HG03060 (cell line): ENCODE data around the gene PRPF6.
"Not testable (repeated sequence)": the region's sequence is repeated elsewhere in the genome, so short reads cannot be mapped to it uniquely, and the experiment has no call there.

Experiments used
- ATAC-seq: cut with Tn5 transposase; IDR thresholded peaks from one replicate; pipeline ENCODE4 v1.9.1; 2021; ENCODE audit warnings: low read depth, moderate number of reproducible peaks; ENCODE audit not compliant: unreplicated experiment

Gene PRPF6

DNA sequence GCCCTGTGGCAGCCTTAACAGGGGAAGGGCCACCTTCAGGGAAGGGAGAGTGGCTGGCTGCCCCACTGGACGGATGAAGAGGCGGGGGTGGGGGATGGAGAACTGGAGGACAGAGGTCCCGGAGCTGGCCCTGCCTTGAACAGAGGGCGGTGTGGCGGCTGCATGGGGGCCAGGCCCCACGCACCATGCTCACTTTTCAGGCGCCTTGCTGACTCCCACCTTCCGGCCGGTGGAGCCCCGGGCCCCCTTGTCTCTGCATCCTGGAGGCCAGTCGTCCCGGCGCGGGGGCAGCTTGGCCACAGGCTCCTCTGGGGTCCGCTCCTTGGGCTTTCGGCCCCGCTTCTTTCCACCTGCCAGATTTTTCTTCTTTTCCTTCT is 21.2 kb upstream of the PRPF6 start:
- no peak for ATAC-seq

DNA sequence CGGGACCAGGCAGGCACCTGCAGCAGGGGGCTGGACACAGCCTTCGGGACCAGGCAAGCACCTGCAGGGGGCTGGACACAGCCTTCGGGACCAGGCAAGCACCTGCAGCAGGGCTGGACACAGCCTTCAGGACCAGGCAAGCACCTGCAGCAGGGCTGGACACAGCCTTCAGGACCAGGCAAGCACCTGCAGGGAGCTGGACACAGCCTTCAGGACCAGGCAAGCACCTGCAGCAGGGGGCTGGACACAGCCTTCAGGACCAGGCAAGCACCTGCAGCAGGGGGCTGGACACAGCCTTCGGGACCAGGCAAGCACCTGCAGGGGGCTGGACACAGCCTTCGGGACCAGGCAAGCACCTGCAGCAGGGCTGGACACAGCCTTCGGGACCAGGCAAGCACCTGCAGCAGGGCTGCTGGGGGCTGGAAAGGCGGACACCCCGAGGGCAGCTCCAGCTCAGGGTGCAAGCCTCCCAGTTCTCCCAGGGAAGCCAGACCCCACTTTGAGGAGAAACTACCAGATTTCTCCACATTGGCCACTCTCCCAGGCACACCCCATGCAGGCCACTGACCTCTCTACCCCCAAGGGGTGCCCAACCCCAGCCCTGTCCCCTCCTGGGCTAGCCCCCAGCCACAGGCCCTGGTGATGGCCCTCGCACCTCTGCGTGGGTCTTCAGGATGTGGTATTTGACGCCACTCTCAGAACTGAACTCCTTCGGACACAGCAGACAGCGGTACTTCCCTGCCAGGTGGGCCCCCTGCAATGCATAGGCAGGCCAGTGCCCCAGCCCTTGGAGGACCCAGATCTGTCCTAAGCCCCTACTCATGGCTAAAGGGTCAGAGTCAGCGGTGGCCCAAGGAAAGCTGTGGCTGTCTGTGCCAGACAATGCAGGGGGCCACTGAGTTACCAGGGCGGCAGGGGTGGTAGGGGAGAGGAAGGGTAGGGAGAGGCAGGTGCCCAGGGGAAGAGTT is 20.0 kb upstream of the PRPF6 start:
- ATAC-seq: not testable (repeated sequence)

DNA sequence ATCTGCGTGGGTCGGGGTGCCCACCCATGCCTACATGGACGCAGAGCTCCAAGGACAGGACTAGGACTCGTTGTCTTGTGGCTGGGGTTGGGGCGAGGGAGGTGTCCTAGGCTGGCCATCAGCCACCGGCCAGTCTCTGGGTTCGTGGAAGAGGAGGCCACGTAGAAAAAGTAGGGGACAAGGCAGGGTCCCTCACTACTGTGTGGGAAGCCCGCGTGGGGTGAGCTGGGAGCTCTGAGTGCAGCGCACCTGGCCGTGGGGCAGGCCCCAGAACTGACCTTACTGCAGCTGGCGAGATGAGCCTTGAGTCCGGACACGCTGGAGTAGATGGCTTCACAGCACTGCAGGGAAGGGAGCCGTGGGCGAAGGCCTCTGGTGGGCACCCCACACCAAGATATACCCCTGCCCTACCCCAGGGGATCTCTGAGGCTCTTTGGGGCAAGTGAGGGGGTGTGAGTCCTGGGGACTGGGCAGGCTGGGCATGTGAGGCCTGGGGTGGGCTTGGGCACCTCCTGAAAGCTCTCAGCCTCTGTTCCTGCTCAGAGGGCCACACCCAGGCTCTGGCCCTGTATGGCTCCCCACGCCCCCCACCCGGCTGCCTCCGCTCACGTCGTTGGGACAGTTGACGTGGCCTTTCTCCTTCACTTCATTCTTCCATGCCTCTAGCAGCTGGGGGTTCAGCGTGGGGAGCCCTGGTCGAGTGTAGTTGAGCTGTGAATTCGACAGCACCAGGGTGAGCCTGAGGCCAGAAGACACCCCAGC is 19.1 kb upstream of the PRPF6 start:
- ATAC-seq: no peak

DNA sequence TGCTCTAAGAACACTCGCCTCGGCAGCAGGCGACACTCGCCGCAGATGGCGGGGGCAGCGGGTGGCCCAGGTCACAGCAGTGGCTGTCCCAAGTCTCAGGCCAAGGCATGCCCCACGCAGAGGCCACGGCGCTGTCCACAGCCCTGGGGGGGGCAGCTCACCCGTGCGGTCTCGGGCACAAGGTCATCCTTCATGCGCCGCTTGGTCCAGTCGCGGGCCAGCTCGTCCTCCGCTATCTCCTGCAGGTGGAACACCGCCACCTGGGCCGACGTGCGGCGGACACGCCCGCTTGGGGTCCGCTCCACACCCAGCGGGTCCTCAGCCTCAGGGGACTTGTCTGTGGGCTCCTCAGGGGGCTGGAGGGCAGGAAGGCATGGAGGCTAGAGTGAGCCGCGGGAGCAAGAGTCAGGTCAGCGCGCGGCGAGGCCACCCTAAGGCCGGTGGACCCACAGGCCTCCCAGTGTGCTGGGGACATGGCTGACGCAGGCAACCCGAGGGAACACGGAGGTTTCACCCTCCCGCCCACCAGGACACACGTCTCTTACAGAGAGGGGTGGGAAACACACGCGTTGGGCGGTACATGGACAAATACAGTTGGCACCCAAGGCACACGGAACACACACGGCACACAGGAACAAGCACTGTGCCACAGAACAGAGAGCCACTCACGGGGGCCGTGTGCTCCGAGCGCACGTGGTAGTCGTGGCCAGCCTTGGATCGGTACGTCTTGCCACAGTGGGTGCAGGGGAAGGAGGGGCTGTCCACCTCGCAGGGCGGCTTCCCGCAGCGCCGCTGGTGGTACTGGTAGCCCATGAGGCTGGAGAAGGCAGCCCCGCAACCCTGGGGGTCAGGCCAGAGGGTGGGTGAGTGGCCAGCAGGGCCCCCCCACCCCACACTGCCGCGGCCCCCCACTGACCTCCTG is 18.2 kb upstream of the PRPF6 start:
- no peak for ATAC-seq

DNA sequence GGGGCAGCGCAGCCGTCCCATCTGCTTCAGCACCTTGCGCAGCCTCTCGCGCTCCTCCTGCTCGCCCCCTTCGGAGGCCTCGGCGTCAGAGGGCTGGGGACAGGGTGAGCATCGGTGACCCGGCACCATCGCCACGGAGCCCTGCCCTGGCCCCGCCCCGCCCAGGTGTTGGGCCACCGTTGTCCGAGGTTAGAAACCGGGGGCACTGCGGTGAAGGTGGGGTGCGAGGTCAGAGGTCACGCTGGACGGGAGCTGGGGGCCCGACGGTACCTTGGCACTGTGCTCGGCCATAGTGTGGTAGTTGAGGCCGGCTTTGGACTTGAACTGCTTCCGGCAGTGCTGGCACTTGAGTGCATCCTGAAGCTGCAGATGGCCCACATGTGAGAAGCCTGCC is 17.6 kb upstream of the PRPF6 start:
- no peak for ATAC-seq

DNA sequence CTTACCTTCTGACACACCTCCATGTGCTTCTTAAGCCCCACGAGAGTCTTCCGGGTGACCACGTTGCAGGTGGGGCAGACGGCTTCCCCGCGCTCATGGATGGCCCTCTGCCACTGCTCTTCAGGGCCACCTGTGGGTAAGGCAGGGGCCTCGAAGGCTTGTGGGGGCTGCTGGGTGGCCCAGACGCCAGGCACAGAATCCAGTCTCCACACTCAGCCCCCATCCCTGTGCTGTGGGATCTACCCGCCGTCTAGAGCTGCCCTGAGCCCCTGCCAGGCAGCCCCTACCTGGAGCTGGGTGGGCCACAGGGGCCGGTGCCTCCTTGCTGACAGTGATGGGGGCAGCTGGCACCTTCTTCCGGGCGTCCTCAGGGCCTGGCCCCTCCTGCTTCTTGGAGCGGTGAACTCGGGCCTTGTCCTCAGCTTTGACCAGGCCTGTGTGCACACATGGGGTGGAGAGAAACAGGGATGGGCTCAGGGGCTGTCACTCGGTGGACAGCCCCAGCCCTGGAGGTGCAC is 17.1 kb upstream of the PRPF6 start:
- ATAC-seq: no peak

DNA sequence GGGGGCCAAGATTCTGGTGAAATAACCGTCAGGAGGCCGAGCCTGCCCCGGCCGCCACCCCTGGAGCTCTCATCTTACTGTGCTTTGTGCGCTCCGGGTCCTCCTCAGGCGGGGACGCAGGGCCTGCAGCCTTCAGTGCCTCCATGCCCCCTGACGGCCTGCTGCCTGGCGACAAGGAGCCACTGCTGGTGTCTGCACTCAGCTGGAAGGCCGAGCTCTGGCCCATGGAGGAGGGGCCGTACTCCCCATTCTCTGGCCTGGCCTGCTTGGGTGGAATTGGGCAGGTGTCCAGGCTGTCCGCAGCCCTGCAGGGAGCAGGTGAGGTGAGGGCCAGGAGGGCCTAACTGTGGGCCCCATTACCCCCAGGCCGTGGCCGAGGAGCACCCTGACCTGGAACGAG is 16.5 kb upstream of the PRPF6 start:
- no peak for ATAC-seq

DNA sequence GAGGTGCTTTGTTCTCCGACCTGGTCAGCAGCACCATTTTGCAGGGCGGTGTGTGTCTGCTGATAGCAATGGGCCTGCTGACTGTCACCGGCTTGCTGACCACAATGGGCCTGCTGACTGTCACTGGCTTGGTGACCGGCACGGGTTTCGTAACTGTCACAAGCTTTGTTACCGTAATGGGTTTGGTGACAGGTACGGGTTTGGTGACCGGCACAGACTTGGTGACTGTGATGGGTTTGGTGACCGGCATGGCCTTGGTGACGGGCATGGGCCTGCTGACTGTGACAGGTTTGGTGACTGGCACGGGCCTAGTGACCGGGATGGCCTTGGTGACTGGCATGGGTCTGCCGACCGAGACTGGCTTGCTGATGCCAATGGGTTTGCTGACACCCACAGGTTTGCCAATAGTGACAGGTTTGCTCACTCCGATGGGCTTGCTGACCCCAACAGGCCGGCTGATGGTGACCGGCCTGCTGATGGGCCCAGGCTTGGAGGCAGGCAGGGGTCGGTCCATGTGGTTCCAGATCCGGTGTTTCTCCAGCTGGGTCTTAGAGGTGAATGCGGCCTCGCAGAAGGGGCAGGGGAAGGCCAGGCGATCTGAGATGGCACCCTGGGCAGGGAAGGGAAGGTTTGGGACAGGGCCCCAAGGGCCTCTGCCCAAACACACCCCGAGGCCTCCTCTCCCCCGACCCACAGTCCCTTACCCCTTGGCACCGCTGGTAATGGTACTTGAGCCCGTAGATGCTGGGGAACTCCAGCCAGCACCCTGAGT is 14.6 kb upstream of the PRPF6 start:
- no peak for ATAC-seq

DNA sequence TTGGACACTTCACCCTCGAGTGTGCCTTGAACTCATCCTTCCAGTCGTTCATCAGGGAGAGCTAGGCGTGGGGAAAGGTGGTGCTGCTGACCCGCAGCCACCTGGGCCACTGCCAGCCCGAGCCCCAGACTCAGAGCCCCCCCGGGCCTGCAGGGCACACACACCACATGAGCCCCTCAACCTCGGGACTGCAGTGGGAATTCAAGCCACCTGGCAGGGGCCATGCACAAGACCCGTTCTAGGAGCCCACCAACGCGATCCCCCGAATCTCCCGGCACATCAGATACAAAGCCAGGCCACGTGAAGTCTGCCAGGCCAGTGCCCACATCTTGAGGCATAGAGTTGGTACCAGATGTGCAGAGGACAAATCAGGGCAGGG is 14.0 kb upstream of the PRPF6 start:
- ATAC-seq: no peak

DNA sequence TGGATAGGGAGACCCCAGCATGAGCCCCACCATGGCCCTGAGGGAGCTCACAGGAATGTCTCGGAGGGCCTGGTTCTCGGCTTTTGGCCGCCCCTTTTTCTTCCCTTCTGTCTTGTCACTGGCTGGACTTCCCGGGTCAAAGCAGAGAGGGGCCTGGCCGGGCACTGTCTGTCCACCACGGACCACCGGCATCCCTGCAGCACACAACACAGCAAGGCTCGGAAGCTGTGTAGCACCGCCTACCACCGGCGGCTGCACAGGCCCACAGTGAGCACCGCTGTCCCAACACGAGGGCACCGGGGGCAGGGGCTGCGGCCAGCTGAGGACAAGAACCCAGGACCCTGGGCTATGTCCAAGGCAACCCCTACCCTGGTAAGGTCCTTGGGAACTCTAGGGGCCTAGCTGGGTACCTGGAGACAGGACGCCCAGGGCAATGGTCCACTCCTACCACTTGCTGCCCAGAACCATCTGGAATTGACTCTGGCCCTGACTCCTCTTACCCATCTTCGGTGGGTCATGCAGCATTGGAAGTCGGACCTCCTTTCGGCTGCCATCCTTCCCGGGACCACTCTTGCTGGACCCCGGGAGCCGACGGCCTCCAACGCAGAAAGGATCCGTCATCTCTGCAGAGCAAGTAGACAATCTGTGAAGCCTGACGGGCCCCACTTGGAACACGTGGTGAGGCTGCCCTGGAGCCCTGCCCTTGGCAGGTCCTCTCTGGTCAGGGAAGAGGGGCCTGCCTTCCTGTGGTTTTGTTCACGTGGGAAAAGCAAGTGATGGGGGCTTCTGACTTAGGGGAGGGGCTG is 13.4 kb upstream of the PRPF6 start:
- ATAC-seq: no peak

DNA sequence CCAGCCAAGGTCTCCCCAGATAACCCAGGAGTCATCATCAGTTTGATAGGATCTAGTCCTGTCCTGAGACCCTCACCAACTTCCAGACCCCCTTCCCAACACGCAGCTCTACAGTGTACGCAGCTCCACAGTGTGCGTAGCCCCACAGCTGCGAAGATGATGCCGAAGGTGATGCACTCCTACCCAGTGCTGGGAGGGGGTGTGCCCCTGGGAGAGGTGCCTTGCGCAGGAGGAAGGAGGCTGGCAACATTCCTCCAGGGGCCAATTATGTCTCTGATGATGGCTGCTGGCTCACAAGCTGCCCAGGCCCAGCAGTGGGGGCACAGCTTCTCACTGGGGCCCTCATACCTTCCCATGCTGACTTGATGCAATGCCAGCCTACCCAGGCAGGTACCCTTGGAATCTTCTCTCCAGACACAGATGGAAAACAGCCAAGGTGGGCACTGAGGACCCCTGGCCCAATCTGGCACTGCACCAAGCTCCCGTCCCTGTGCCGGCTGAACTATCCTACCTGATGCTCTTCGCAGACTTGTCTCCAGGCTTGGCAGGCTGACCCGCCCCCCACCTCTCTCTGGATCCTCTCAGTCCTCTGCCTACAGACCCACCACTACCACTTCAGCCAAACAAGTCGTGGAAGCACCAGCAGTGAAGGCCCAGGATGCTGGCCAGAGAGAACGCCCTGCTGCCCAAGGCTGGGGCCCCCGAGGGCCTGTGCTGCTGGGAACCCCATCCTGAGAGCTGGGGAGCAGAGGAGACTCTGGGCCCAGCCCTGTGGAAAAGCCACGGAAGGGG is 12.6 kb upstream of the PRPF6 start:
- no peak for ATAC-seq

DNA sequence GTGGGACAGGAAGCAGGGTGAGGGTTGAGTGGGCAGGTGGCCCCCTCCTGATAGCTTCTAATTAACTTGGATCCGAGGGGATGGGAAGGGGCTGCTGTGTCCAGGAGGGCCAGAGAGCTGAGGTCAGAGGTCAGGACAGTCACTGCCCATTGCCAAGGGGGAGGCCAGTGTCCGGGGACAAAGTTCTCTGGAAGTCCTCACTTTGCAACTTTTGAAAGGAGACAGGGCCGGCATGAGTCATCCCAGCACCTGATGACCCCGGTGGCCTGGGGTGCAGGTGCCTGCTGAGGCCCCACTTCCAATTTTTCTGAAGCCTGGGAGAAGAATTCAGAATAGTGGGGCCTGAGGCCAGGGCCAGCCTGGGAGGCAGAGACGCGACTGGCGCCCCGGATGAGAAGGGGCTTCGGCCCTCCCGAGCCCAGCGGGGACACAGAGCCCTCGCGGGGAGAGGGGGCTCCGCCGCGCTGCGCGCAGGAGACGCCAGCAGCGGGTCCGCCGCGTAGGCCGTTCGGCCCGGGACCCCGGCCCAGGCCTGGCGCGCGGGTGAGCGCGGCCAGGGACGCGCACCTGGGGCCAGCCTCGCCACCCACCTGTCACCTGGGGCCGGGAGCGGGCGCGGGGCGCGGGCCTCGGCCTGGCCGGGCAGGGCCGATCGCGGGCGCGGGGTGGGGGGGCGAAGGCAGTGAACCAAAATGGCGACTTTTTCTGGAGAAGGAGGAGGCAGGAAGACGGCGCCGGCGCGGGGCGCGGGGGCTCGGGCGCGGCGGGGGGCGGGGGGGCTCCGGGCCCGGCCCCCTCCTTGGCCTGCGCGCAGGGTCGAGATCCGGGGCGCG is 11.8 kb upstream of the PRPF6 start:
- no peak for ATAC-seq

DNA sequence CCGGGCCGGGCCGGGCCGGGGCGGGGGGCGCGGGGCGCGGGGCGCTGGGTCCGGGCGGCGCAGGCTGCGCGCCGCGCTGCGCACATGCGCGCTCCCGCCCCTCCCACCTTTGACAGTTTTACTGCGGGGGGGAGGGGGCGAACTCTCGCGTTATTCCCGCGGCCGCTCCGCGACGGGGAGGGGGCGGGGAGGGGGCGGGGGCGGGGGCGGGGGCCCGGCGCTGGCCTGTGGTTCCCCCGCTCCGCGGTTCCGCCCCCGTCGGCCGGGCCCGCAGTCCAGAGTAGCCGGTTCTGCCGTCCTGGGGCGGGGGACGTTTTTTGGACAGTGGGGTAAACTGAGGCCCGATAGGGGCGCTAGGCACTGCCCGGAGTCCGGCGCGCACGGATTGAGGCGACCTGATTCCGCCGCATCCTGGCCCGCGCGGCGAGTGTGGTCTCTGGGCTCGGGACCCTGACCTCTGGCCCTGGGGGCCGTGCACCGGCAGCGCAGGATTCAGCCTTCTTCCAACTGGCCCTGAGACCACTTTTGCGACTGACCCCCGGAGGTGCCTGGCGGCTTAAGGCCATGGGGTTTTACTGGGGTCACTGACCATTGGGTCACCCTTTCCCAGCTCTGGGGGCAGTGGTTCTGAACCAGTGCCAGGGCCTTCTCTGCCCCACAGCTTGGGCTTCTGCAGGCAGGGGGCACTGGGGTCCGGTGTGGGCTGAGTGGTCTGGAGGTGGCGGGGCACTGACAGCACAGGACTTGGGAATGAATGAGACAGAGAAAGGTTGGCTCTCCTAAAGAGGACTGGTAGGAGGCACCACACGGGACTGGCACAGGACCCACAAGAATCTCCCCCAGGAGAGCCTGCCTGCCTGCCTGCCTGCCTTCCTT is 10.9 kb upstream of the PRPF6 start, which contains the start of gene ZNF512B:
TSS of gene ZNF512B (minus strand) at position 93 of the 876 bp plus-strand sequence. CDS start 1,980 bp downstream, outside the sequence.
- ATAC-seq: no peak

DNA sequence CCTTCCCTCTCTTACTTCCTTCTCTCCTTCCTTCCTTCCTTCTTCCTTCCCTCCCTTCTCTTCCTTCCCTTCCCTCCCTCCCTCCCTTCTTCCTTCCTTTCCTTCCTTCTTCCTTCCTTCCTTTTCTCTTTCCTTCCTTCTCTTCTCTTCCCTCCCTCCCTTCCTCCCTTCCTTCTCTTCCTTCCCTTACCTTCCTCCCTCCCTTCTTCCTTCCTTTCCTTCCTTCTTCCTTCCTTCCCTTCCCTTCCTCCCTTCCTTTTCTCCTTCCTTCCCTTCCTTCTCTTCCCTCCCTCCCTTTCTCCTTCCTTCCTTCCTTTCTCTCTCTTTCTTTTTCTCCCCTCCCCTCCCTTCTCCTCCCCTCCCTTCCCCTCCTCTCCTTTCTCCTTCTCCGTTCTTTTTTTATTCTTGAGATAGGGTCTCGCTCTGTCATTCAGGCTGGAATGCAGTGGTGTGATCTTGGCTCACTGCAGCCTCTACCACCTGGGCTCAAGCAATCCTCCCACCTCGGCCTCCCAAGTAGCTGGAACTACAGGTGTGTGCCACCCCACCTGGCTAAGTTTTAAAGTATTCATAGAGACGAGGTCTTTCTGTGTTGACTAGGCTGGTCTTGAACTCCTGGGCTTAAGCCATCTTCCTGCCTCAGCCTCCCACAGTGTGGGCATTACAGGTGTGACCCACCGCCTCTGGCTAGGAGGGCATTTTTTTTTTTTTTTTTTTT is 10.1 kb upstream of the PRPF6 start:
- no peak for ATAC-seq

DNA sequence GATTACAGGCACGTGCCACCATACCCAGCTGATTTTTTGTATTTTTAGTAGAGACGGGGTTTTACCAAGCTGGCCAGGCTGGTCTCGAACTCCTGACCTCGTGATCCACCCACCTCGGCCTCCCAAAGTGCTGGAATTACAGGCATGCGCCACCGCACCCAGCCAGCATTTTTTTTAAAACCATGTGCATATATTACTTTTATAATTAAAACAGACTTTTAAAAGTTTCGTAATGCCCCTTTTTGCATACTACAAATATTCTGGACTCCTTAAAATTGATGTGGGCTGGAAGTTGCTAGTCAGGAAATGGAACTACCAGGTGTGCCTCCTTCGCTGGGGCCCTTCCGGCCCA is 9.0 kb upstream of the PRPF6 start:
- ATAC-seq: not testable (repeated sequence)
